Esophagus muscularis mucosa (tissue), 4 donors: ENCODE data around the gene PPA2. TPM values are rescaled to one million over a fixed set of nuclear protein-coding genes. Genes with fewer than 3 reads are reported as not detected.
"Not testable (repeated sequence)": the region's sequence is repeated elsewhere in the genome, so short reads cannot be mapped to it uniquely, and the experiment has no call there.

Source experiments
- DNase-seq: peaks from one replicate; pipeline ENCODE4 v3.0.0-alpha.2; 2017; ENCODE audit errors: extremely low spot score
- H3K27ac ChIP-seq, 4 donors: fragments of 200-600 bp; sonication (generic); replicated peaks in 1 of 4; 1 replicate in 3 of 4; 2 replicates in 1 of 4; pipeline ENCODE4 v1.5.1; 2016 to 2019; ENCODE audit warnings: mild to moderate bottlenecking in 1 of 4
- H3K27me3 ChIP-seq, 4 donors: fragments of 200-600 bp; sonication (generic); one replicate each; pipeline versions ENCODE4 v1.5.1 to v1.6.0; 2016 to 2019
- H3K36me3 ChIP-seq, 4 donors: fragments of 200-600 bp; sonication (generic); one replicate each; pipeline ENCODE4 v1.5.1; 2016 to 2019
- H3K4me1 ChIP-seq, 4 donors: fragments of 200-600 bp; sonication (generic); one replicate each; pipeline ENCODE4 v1.5.1; 2016 to 2019
- H3K4me3 ChIP-seq, 4 donors: fragments of 200-600 bp; sonication (generic); 1 replicate in 2 of 4; 2 replicates in 2 of 4; pipeline ENCODE4 v1.5.1; 2016 to 2019; ENCODE audit warnings: mild to moderate bottlenecking in 4 of 4, moderate library complexity in 1 of 4
- H3K9me3 ChIP-seq, 4 donors: fragments of 200-600 bp; sonication (generic); 1 replicate in 3 of 4; 2 replicates in 1 of 4; pipeline ENCODE4 v1.5.1; 2016 to 2019
- CTCF ChIP-seq, 3 experiments: fragments of 200-600 bp in 2 of 3; fragments of 450-650 bp in 1 of 3; sonication (generic) in 2 of 3; IDR thresholded peaks; one replicate each; pipeline ENCODE4 v1.5.1; 2017 to 2019; ENCODE audit warnings: antibody characterized with exemption in 3 of 3, mild to moderate bottlenecking in 2 of 3, moderate library complexity in 1 of 3
- EP300 ChIP-seq: sonication (generic); formaldehyde crosslinking; IDR thresholded peaks from one replicate; pipeline ENCODE4 v1.6.1; 2017; ENCODE audit warnings: antibody characterized with exemption
- POLR2A ChIP-seq: fragments of 450-650 bp; IDR thresholded peaks from one replicate; pipeline ENCODE4 v1.6.1; 2017; ENCODE audit warnings: antibody characterized with exemption, moderate library complexity, mild to moderate bottlenecking, low read depth
- POLR2AphosphoS5 ChIP-seq, 2 donors: sonication (generic); formaldehyde crosslinking; IDR thresholded peaks; one replicate each; pipeline ENCODE4 v1.6.1; 2017; ENCODE audit warnings: antibody characterized with exemption in 2 of 2
- WGBS: methylation state at CpG from one replicate; pipeline ENCODE4 v1.1.5; 2018; 5-methylcytosine and 5-hydroxymethylcytosine counted together
- intact Hi-C: fragments of 100-400 bp; cut with DNase I; formaldehyde crosslinking; loops from one replicate; pipeline ENCODE4 v1.15.1; 2023
- total RNA-seq, 4 donors: library from RNA; depleted of rRNA; stranded (reverse); fragments of >200 nt; gene quantifications; one replicate each; pipeline versions ENCODE4 v1.1.0 to v1.2.1, GENCODE V29; 2016

PPA2 gene
- total RNA-seq, 4 donors from 2014 or later = 65.6 to 100 (median 72.5) TPM

GRCh38 chr4:105461621-105462382, 12.1 kb downstream of the PPA2 start:
- Histone ChIP-seq H3K4me3 (no peak overlapping the region), H3K9me3 (no peaks in the 10 kb centered on the region), H3K4me1 (peaks cover 0 to 7% (median 1%) of the 10 kb centered on the region in 4 donors), H3K36me3 (peaks cover 0 to 10% (median 6%) of the 10 kb centered on the region in 4 donors), H3K27ac (no peak overlapping the region), H3K27me3 (no peaks in the 10 kb centered on the region)
- no peak for TF ChIP-seq POLR2AphosphoS5 (IDR thresholded peaks at IDR 0.05)
- no peak for TF ChIP-seq CTCF (IDR thresholded peaks at IDR 0.05)
- no peak for TF ChIP-seq EP300
- TF ChIP-seq POLR2A = no peak
- 95% methylated on average over 6 of the region's 6 CpGs for WGBS
- intact Hi-C loops = no loop called here
- DNase-seq = no peak

GRCh38 chr4:105461221-105461620, 12.6 kb downstream of the PPA2 start:
- 69% methylated on average over 8 of the region's 8 CpGs for WGBS
- no peak for TF ChIP-seq POLR2A
- TF ChIP-seq EP300 = no peak
- no peak for TF ChIP-seq POLR2AphosphoS5 (IDR thresholded peaks at IDR 0.05)
- no peak for TF ChIP-seq CTCF (IDR thresholded peaks at IDR 0.05)
- H3K36me3 ChIP-seq = peaks cover 0 to 6% (median under 1%) of the 10 kb centered on the region in 4 donors
- H3K4me1 ChIP-seq = peaks cover 0 to 7% (median 3%) of the 10 kb centered on the region in 4 donors
- H3K9me3 ChIP-seq = no peaks in the 10 kb centered on the region
- H3K27ac ChIP-seq = no peak overlapping the region
- DNase-seq = no peak
- intact Hi-C loops = no loop called here
- no peaks in the 10 kb centered on the region for H3K27me3 ChIP-seq
- H3K4me3 ChIP-seq = no peak overlapping the region

GRCh38 chr4:105460306-105460705, 13.6 kb downstream of the PPA2 start:
- TF ChIP-seq CTCF (IDR thresholded peaks at IDR 0.05) (no peak), EP300 (no peak), POLR2A (no peak), POLR2AphosphoS5 (IDR thresholded peaks at IDR 0.05) (no peak)
- WGBS = 76% methylated on average over 2 of the region's 2 CpGs
- intact Hi-C loops = no loop called here
- H3K36me3 ChIP-seq = peaks cover 0 to 7% (median 0%) of the 10 kb centered on the region in 4 donors
- no peak overlapping the region for H3K4me3 ChIP-seq
- no peak for DNase-seq
- H3K4me1 ChIP-seq = peaks cover 0 to 7% (median 3%) of the 10 kb centered on the region in 4 donors
- H3K27ac ChIP-seq = no peak overlapping the region
- no peaks in the 10 kb centered on the region for H3K27me3 ChIP-seq
- no peaks in the 10 kb centered on the region for H3K9me3 ChIP-seq

- DNase-seq, H3K27ac ChIP-seq, H3K27me3 ChIP-seq, H3K36me3 ChIP-seq, H3K4me3 ChIP-seq, intact Hi-C loops, H3K4me1 ChIP-seq, H3K9me3 ChIP-seq: not testable (repeated sequence)
- 94% methylated on average over 11 of the region's 11 CpGs for WGBS
Measured at GRCh38 chr4:105458541-105458940, 15.3 kb downstream of the PPA2 start.

- Histone ChIP-seq H3K9me3 (no peaks in the 10 kb centered on the region), H3K4me1 (peaks cover 0 to 7% (median 3%) of the 10 kb centered on the region in 4 donors), H3K36me3 (peaks cover 0 to 9% (median 3%) of the 10 kb centered on the region in 4 donors), H3K4me3 (no peak overlapping the region), H3K27me3 (no peaks in the 10 kb centered on the region), H3K27ac (no peak overlapping the region)
- 76% methylated on average over 1 of the region's 1 CpG for WGBS
- TF ChIP-seq EP300 (no peak), CTCF (IDR thresholded peaks at IDR 0.05) (no peak), POLR2A (no peak), POLR2AphosphoS5 (IDR thresholded peaks at IDR 0.05) (no peak)
- intact Hi-C loops = no loop called here
- DNase-seq = no peak
Measured at GRCh38 chr4:105458001-105458400, 15.9 kb downstream of the PPA2 start.
